ENCODE measurements around the gene LAMTOR5.

- no peak for TF ChIP-seq CTCF (conservative IDR thresholded peaks at IDR 0.05; ENCODE audit: low read length)
- TF ChIP-seq EZH2phosphoT487 (IDR thresholded peaks at IDR 0.05; ENCODE audit: borderline replicate concordance, low read depth, low read length), result no peak
Measured at GRCh38 chr1:110380672-110381283, 26.7 kb downstream of the LAMTOR5 start.
